HG02623 (cell line): ENCODE measurements around the gene MTF1.
"Not testable (repeated sequence)": the region's sequence is repeated elsewhere in the genome, so short reads cannot be mapped to it uniquely, and the experiment has no call there.

Experiments
- ATAC-seq: cut with Tn5 transposase; IDR thresholded peaks from one replicate; pipeline ENCODE4 v1.9.1; 2021; ENCODE audit warnings: moderate library complexity; ENCODE audit not compliant: unreplicated experiment

The MTF1 gene

GRCh38 chr1:37794372-37795339 is 64.7 kb downstream of the MTF1 start:
- ATAC-seq = no peak

- peak; percentile 50 for ATAC-seq
These were observed 65.5 kb downstream of the MTF1 start, which contains the start of gene MANEAL for GRCh38 chr1:37793773-37794371. Gene MANEAL, plus strand, starts transcription at chr1:37793847. Its CDS starts 336 bp downstream, at chr1:37794183.

GRCh38 chr1:37792943-37793686 is 66.3 kb downstream of the MTF1 start:
- ATAC-seq = no peak

- no peak for ATAC-seq
These were observed 76.9 kb downstream of the MTF1 start for GRCh38 chr1:37782491-37782890.

- ATAC-seq = no peak
These were observed 80.7 kb downstream of the MTF1 start for GRCh38 chr1:37778654-37779053.

- no peak for ATAC-seq
These were observed 82.4 kb downstream of the MTF1 start for GRCh38 chr1:37776946-37777516.

GRCh38 chr1:37771440-37771839 is 88.0 kb downstream of the MTF1 start:
- ATAC-seq = not testable (repeated sequence)

GRCh38 chr1:37767488-37767887 is 91.9 kb downstream of the MTF1 start:
- no peak for ATAC-seq

GRCh38 chr1:37765916-37766664 is 93.3 kb downstream of the MTF1 start:
- ATAC-seq = no peak

GRCh38 chr1:37764888-37765441 is 94.4 kb downstream of the MTF1 start, which contains the start of gene EPHA10:
Gene EPHA10, minus strand, starts transcription at chr1:37765120. Its CDS starts 54 bp downstream, at chr1:37765066.
- ATAC-seq = no peak

- no peak for ATAC-seq
These were observed 95.0 kb downstream of the MTF1 start for GRCh38 chr1:37764414-37764825.

- no peak for ATAC-seq
These were observed 95.5 kb downstream of the MTF1 start for GRCh38 chr1:37763791-37764413.

GRCh38 chr1:37762516-37762915 is 96.9 kb downstream of the MTF1 start:
- no peak for ATAC-seq

- ATAC-seq = no peak
These were observed 97.8 kb downstream of the MTF1 start for GRCh38 chr1:37761416-37762095.
